Measurements from ENCODE around the gene LIPE.

LIPE gene

DNA sequence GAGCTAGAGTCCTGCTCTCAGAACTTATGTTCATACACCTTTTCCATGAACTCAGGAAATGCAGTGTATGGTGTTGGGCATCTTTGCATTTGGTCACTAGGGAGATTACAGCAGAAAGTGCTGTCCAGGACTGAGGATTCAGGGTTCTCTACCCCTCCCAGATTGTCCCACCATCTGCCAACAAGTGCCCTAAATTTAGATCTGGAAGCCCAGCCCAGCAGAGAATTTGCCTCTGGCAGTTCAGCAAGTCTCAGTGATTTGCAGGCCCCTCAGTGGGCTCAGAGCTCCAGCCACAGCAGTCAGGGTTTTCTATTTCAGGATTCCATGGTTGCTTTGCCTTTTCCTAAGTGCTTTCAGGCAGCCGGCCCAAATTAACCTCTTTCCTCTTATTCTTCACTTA is 60.5 kb downstream of the LIPE start:
- TF ChIP-seq CTCF (conservative IDR thresholded peaks at IDR 0.05): no peak
- H3K27ac ChIP-seq: no peak overlapping the region

GRCh38 chr19:42363614-42364346 is 63.4 kb downstream of the LIPE start:
- TF ChIP-seq CTCF (conservative IDR thresholded peaks at IDR 0.05): no peak
- no peak overlapping the region for H3K27ac ChIP-seq

DNA sequence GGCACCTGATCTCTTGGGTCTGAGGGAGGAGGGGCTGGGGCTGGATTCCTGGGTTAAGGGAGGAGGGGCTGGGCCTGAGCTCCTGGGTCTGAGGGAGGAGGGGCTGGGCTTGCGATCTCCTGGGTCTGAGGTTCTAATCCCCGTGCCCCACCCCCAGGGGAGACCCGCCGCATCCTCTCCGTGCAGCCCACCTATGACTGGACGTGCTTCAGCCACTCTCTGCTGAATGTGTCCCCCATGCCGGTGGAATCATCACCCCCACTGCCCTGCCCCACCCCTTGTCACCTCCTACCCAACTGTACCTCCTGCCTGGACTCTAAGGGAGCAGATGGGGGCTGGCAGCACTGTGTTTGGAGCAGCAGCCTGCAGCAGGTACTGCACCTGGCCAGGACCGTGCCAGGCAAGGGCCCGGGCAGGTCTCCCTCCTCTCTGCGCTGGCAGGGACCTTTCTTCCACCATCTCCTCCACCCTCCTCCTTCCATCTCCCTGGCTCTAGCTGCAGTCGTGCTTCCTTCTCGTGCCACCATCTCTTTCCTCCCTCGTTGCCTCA is 64.2 kb downstream of the LIPE start:
- no peak overlapping the region for H3K27ac ChIP-seq
- TF ChIP-seq CTCF (conservative IDR thresholded peaks at IDR 0.05) (no peak), ZFX (IDR thresholded peaks at IDR 0.05) (no peak)

GRCh38 chr19:42362342-42362741 is 64.8 kb downstream of the LIPE start:
- TF ChIP-seq CTCF (conservative IDR thresholded peaks at IDR 0.05): no peak
- no peak for TF ChIP-seq ZFX (IDR thresholded peaks at IDR 0.05)
- H3K27ac ChIP-seq: no peak overlapping the region

GRCh38 chr19:42361545-42361910 is 65.7 kb downstream of the LIPE start:
- TF ChIP-seq CTCF (conservative IDR thresholded peaks at IDR 0.05) (no peak), ZFX (IDR thresholded peaks at IDR 0.05) (no peak)
- no peak overlapping the region for H3K27ac ChIP-seq

DNA sequence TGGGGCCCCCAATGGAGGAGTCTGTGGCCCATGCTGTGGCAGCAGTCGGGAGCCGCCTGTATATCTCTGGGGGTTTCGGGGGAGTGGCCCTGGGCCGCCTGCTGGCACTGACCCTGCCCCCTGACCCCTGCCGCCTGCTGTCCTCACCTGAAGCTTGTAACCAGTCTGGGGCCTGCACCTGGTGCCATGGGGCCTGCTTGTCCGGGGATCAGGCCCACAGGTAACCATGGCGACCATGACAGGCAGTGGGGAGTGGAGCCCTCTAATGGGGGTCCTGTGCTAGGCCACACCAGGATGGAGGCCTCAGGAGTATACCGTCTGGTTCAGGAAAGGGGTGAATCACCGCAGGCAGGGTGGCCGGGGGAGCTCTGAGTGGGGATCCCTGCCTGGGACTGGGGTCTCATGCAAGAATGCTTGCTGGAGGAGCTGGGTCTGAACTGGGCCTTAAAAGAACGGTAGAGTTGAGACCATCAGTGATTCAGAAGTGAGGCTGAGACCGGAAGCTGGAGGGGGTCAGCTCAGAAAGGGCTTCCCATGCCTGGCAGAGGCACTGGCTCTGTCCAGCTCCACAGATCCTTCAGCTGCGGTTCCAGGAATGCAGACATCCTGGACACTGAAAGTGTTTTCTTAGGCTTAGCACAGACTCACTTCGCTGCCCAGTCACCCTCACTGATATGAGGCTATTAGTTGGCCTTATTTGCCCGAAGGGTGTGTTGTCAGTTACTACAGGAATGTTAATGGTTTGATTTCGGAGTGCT is 66.2 kb downstream of the LIPE start:
- no peak for TF ChIP-seq CTCF (conservative IDR thresholded peaks at IDR 0.05)
- no peak for TF ChIP-seq ZFX (IDR thresholded peaks at IDR 0.05)
- no peak overlapping the region for H3K27ac ChIP-seq

DNA sequence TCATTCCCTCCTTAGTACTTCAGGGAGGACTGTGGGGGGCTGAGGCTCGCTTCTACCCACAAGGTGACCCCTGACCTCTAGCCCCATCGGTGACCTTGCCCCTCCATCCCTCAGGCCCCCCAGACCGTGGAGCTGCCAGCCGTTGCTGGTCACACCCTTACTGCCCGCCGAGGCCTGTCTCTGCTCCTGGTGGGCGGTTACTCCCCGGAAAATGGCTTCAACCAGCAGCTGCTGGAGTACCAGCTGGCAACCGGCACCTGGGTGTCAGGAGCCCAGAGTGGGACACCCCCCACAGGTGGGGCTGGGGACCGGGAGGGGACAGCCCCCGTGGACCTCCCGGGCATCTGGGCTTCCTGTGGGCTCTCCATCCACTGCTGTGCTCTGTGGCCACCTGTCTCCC is 69.9 kb downstream of the LIPE start:
- no peak overlapping the region for H3K27ac ChIP-seq
- TF ChIP-seq ZFX (IDR thresholded peaks at IDR 0.05): no peak

Measured in C4-2B (cell line).